ENCODE data around the gene KRTAP9-1.

KRTAP9-1 gene

GRCh38 chr17:41168121-41168520 is 21.6 kb upstream of the KRTAP9-1 start, which contains the start of gene KRTAP4-3:
Gene KRTAP4-3, minus strand, starts transcription at chr17:41168221. Its CDS starts 49 bp downstream, at chr17:41168172.
- H3K4me3 ChIP-seq (ENCODE audit: low read depth, low read length): no peak within 1 kb of the TSS
- TF ChIP-seq, protein P1, sequence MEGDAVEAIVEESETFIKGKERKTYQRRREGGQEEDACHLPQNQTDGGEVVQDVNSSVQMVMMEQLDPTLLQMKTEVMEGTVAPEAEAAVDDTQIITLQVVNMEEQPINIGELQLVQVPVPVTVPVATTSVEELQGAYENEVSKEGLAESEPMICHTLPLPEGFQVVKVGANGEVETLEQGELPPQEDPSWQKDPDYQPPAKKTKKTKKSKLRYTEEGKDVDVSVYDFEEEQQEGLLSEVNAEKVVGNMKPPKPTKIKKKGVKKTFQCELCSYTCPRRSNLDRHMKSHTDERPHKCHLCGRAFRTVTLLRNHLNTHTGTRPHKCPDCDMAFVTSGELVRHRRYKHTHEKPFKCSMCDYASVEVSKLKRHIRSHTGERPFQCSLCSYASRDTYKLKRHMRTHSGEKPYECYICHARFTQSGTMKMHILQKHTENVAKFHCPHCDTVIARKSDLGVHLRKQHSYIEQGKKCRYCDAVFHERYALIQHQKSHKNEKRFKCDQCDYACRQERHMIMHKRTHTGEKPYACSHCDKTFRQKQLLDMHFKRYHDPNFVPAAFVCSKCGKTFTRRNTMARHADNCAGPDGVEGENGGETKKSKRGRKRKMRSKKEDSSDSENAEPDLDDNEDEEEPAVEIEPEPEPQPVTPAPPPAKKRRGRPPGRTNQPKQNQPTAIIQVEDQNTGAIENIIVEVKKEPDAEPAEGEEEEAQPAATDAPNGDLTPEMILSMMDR (IDR thresholded peaks at IDR 0.05; ENCODE audit: borderline replicate concordance, insufficient read depth, low read depth, low read length): no peak

GRCh38 chr17:41171886-41172285 is 17.8 kb upstream of the KRTAP9-1 start:
- TF ChIP-seq, protein P1 (IDR thresholded peaks at IDR 0.05; ENCODE audit: borderline replicate concordance, insufficient read depth, low read depth, low read length): no peak
- H3K4me3 ChIP-seq (ENCODE audit: low read depth, low read length): no peak overlapping the region

DNA sequence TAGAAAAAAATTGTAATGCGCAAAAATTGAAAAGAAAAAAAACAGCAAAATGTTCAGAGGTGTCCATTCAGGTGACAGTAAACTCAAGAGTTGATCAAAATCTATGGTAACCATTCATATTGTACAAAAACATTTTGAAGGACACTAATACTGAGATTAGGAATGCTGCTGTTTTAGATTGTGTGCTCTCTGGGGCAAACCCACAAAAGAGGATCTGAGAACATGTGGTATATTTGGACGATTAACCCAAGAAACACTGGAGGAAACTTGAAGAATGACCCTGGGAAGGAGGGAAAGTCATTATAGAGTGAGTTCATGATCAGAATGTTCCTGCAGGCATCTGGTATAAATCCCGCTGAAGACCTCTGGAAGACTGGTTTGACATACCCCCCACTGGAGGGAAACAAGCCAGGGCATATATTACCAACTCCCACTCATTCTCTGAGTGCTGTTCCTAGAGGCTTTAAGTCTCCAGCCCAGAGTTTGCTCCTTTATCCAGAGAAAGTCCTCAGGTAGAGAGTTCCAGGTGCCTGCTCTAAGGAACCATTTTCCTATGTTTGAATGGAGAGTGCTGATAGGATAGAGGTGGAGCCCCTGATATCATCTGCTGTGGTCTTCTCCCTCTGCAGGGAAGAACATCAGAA is 12.8 kb upstream of the KRTAP9-1 start:
- TF ChIP-seq, protein P1 (IDR thresholded peaks at IDR 0.05; ENCODE audit: borderline replicate concordance, insufficient read depth, low read depth, low read length): no peak
- no peak overlapping the region for H3K4me3 ChIP-seq (ENCODE audit: low read depth, low read length)

DNA sequence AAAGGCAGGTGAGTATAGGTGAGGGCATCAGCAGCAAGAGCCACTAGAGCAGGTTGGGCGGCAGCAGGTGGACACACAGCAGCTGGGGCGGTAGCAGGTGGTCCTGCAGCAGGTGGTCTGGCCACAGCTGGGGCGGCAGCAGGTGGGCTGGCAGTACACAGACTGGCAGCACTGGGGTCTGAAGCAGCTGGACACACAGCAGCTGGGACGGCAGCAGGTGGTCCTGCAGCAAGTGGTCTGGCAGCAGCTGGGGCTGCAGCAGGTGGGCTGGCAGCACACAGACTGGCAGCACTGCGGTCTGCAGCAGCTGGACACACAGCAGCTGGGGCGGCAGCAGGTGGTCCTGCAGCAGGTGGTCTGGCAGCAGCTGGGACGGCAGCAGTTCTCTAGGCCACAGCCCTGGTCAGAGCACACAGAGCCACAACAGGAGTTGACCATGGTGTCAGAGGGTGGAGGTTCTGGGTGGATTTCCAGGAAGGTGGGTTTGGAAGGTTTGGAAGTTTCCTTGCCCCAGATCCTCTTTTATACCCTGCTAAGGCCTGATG is 11.9 kb upstream of the KRTAP9-1 start, which contains the start of gene KRTAP4-2:
KRTAP4-2 (minus strand) TSS at position 495 of the 545 bp plus-strand sequence; CDS start at position 438, 57 bp downstream.
- TF ChIP-seq, protein P1 (IDR thresholded peaks at IDR 0.05; ENCODE audit: borderline replicate concordance, insufficient read depth, low read depth, low read length): no peak
- no peak within 1 kb of the TSS for H3K4me3 ChIP-seq (ENCODE audit: low read depth, low read length)

DNA sequence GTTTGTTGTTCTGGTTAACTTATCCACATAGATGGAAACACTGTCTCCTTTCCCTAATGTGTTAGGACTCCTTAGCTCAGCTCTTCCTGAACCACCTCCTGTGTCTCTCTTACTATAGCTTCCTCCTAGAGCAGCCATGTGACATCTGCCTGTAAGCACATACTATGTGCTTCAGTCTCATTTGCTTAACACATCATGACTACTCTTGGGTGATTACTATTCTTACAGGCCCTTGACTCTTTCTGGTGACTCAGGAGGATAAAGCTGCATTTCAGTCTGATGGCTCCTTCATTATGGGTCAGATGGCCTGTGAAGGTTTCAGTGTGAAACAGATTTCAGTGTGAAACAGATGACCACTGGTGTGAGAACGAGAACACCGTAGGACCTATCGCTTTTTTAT is 11.3 kb upstream of the KRTAP9-1 start:
- H3K4me3 ChIP-seq (ENCODE audit: low read depth, low read length): no peak overlapping the region
- TF ChIP-seq, protein P1 (IDR thresholded peaks at IDR 0.05; ENCODE audit: borderline replicate concordance, insufficient read depth, low read depth, low read length): no peak

- TF ChIP-seq, protein P1 (IDR thresholded peaks at IDR 0.05; ENCODE audit: borderline replicate concordance, insufficient read depth, low read depth, low read length): no peak
- H3K4me3 ChIP-seq (ENCODE audit: low read depth, low read length): no peak overlapping the region
Measured at GRCh38 chr17:41178843-41179616, 10.7 kb upstream of the KRTAP9-1 start.

Data from GM12875 (cell line).